ENCODE results near the gene PERP.
"Not testable (repeated sequence)": the region's sequence is repeated elsewhere in the genome, so short reads cannot be mapped to it uniquely, and the experiment has no call there.

Gene PERP

DNA sequence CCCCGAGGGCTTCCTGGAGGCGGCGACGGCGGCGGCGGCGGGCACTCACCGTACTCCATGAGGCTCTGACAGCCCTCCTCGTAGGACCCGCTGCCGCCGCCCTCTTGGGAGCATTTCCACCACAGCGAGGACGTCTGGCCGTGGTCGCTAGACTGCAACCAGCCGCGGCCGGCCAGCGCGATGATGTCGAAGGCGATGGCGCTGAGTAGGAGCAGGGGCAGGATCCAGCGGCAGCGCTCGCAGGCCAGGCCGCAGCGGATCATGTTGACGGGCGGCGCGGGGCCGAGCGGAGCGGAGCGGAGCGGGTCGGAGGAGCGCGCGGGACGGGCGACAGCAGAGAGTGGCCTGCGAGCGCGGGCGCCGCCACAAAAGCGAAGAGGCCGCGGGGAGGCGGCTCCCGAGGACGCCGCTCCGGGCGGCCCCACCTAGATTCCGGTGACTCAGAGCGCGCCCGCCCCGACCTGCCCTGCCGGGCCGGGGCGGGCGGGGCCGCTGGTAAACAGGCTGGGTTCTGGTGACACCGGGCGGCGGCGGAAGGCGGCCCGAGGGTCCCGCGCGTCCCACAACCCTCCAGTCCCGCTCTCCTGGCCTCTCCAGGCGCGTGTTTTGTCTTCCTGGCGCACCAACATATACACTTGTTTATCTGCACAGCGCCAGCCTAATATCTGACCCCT lies at the start of gene PERP:
TSS of gene PERP (minus strand) at position 342 of the 674 bp plus-strand sequence. CDS start at position 263, 79 bp downstream.
- TF ChIP-seq GATA1 (IDR thresholded peaks at IDR 0.05; ENCODE audit: low read depth, low read length) (no peak), POLR2A (IDR thresholded peaks at IDR 0.05; ENCODE audit: low read length) (no peak)
- DNase-seq: peak; percentile 52 to 72

DNA sequence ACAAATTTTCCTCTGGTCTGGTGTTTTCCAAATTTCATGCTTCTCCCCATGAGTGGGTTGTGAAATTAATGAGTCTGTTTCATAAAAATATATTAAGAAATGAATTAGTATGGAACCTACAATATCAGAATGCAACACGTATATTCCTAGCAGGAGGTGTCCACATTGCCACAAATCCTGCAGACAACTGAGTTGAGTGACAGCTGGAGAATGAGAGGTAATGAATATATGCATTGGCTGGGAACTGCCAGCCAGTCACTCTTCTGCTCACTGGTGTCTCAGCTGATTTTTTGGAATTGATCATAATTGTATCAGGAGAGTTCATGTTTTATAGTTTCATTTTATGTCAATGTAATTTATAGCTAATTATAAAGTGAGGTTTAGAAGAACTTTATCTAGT lies 48.2 kb upstream of the PERP start:
- TF ChIP-seq GATA1 (IDR thresholded peaks at IDR 0.05; ENCODE audit: low read depth, low read length): no peak
- no peak for TF ChIP-seq POLR2A (IDR thresholded peaks at IDR 0.05; ENCODE audit: low read length)
- DNase-seq: no peak

DNA sequence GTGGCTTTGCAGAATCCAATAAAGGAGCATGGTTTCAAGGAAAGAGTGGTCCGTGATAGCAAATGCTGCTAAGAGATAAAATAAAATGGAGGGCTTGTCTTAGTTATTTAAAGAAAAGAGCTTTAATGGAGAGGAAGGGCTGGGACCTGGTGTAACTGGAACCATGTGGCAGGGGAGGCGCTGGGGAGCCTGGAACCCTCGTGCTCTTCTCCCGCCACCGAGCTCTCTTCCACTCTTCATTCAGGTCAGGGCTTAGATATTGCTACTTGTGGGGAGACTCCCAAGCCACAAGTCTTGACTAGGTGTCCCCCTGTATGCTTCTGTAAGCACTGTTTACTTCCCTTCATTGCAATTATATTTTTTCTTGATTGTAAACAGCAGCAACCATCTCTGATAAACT lies 39.3 kb upstream of the PERP start:
- no peak for DNase-seq
- TF ChIP-seq POLR2A (IDR thresholded peaks at IDR 0.05; ENCODE audit: low read length) (no peak), GATA1 (IDR thresholded peaks at IDR 0.05; ENCODE audit: low read depth, low read length) (no peak)

DNA sequence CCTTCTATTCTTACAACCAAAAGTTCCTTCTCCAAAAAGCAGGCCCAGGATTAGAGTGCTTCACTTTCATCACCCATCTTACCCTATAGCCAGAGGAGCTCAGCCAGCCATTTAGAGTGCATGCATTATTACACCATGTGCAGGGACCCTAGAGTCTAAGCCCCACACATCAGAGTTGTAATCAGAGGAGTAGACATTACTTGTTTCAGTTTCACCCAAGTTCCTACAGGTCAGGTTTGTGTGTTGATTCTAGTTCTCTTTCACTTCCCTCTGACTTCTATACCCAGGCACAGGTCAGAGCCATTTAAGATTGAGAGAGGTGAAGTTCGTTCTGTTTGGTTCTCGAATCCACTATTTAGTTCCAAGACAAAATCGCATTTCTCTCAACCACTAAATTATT lies 38.2 kb upstream of the PERP start:
- no peak for DNase-seq
- no peak for TF ChIP-seq POLR2A (IDR thresholded peaks at IDR 0.05; ENCODE audit: low read length)
- TF ChIP-seq GATA1 (IDR thresholded peaks at IDR 0.05; ENCODE audit: low read depth, low read length): no peak

DNA sequence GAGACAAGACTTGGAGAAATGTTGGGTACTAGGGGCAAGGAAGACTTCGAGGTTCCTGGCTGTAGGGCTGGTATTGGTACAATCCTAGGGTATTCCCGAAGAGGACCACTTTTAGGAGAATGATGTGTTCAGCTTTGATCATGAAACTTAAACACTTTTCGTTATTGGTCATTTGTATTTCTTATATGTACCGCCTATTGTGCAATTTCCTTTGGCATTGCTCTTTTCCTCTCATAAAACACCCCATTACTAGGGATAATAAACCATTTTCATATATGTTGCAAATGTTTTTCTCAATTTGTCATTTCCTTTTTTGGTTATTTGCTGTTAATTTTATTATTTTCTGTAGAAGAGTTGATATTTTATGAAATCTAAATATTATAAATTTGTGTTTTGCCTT lies 35.6 kb upstream of the PERP start:
- TF ChIP-seq GATA1 (IDR thresholded peaks at IDR 0.05; ENCODE audit: low read depth, low read length) (no peak), POLR2A (IDR thresholded peaks at IDR 0.05; ENCODE audit: low read length) (no peak)
- DNase-seq: no peak

DNA sequence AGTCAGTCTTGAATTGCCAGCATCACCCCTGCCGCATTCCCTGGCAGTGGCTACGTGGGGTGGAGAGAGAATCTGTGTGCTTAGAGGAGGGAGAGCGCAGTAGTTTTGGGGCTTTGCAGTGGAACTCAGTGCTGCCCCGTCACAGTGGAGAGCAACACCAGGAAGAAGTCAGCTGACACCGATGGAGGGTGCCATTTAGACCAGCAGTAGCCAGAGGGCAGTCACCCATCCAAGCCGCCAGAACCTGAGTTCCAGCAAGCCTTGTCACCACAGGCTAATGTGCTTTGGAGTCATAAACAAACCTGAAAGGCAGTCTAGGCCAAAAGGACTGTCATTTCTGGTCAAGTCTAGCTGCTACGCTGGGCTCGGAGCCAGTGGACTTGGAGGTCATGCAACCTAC lies 22.0 kb upstream of the PERP start:
- TF ChIP-seq POLR2A (IDR thresholded peaks at IDR 0.05; ENCODE audit: low read length) (no peak), GATA1 (IDR thresholded peaks at IDR 0.05; ENCODE audit: low read depth, low read length) (no peak)

DNA sequence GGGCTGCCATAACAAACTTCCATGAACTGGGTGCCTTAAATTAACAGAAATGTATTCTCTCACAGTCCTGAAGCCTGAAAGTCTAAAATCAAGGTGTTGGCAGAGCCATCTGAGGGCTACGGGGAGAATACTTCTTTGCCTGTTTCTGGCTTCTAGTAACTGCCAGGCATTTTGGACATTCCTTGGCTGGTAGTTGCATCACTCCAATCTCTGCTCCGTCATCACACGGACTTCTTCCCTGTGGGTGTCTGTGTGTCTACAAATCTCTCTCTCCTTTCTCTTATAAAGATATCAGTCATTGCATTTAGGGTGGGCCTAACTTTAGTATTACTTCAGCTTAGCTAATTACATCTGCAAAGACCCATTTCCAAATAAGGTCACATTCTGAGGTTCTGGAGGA lies 20.9 kb upstream of the PERP start:
- DNase-seq: no peak
- TF ChIP-seq GATA1 (IDR thresholded peaks at IDR 0.05; ENCODE audit: low read depth, low read length) (no peak), POLR2A (IDR thresholded peaks at IDR 0.05; ENCODE audit: low read length) (no peak)

More for the DNA sequence above, 22.0 kb upstream of the PERP start:
- DNase-seq: no peak

DNA sequence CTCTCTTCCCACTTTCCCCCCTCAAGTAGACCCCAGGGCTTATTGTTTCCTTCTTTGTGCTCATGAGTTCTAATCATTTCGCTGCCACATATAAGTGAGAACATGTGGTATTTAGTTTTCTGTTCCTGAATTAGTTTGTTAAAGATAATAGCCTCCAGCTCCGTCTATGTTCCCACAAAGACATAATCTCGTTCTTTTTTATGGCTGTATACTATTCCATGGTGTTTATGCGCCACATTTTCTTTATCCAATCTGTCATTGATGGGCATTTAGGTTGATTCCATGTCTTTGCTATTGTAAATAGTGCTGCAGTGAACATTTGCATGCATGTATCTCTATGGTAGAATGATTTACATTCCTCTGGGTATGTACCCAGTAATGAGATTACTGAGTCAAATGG lies 16.9 kb upstream of the PERP start:
- DNase-seq: no peak
- TF ChIP-seq GATA1 (IDR thresholded peaks at IDR 0.05; ENCODE audit: low read depth, low read length): no peak
- no peak for TF ChIP-seq POLR2A (IDR thresholded peaks at IDR 0.05; ENCODE audit: low read length)

DNA sequence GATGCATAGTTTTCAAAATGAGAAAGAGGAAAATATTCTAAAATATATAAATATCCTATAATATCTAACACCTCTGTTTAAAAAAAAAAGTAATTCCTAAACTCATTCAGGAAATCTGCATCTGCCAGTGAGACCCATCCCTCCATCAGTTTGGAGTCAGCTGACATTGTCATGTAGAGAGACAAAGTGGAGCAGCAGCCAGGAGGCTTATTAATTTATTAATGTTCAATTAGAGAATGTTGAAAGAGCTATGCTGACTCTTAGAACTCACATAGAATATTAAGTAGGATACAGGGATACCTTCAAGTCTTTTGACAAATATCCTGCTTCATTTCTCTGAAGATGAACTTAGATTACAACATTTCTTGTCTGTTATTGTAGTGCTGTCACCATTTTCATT lies 12.8 kb upstream of the PERP start:
- DNase-seq: no peak
- no peak for TF ChIP-seq POLR2A (IDR thresholded peaks at IDR 0.05; ENCODE audit: low read length)
- TF ChIP-seq GATA1 (IDR thresholded peaks at IDR 0.05; ENCODE audit: low read depth, low read length): no peak

DNA sequence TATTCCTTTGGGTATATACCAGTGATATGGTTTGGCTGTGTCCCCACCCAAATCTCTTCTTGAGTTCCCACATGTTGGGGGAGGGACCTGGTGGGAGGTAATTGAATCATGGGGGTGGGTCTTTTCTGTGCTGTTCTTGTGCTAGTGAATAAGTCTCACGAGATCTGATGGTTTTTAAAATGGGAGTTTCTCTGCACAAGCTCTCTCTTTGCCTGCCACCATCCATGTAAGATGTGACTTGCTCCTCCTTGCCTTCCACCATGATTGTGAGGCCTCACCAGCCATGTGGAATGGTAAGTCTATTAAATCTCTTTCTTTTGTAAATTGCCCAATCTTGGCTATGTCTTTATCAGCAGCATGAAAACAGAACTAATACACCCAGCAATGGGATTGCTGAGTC lies 12.0 kb upstream of the PERP start:
- DNase-seq: not testable (repeated sequence)

DNA sequence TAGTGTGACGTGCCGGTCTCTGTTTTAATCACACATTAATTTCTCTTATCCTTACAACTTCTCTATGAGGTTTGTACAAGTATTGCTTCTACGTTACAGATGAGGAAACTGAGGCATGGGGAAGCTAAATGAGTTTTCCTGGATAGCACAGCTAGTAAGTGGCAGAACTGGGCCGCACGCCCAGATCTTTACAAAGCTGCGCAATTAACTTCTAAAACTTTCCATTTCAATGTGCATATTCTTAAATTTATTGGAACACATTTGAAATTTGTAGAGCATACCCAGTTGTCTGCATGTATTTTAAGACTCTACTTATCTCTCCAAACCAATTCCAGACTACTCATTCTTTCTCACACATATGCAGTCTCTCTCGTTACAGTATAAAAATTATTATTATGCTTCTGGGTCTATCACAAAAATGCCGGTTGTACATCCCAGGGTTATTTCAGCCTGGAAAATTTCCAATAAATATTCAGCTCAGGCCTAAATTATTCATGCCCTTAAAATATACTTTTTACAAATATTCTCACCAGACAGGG lies 10.2 kb upstream of the PERP start:
- no peak for DNase-seq
- TF ChIP-seq GATA1 (IDR thresholded peaks at IDR 0.05; ENCODE audit: low read depth, low read length) (no peak), POLR2A (IDR thresholded peaks at IDR 0.05; ENCODE audit: low read length) (no peak)

DNA sequence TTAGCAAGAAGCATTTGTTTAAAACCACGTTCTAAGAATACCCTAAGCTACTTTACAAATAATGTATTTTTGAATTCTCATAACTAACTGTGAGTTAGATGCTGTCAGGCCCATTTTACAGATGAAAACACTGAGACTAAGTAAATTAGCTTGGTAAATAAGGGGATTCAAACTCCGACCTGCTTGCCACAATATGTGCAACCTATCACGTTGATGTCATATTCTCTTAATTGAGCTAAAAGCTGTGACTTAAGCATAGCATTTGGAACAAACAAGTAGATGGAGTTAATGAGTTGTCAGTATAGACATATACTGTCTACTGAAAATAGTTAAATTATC lies 9.4 kb upstream of the PERP start:
- DNase-seq: no peak
- TF ChIP-seq POLR2A (IDR thresholded peaks at IDR 0.05; ENCODE audit: low read length) (no peak), GATA1 (IDR thresholded peaks at IDR 0.05; ENCODE audit: low read depth, low read length) (no peak)

DNA sequence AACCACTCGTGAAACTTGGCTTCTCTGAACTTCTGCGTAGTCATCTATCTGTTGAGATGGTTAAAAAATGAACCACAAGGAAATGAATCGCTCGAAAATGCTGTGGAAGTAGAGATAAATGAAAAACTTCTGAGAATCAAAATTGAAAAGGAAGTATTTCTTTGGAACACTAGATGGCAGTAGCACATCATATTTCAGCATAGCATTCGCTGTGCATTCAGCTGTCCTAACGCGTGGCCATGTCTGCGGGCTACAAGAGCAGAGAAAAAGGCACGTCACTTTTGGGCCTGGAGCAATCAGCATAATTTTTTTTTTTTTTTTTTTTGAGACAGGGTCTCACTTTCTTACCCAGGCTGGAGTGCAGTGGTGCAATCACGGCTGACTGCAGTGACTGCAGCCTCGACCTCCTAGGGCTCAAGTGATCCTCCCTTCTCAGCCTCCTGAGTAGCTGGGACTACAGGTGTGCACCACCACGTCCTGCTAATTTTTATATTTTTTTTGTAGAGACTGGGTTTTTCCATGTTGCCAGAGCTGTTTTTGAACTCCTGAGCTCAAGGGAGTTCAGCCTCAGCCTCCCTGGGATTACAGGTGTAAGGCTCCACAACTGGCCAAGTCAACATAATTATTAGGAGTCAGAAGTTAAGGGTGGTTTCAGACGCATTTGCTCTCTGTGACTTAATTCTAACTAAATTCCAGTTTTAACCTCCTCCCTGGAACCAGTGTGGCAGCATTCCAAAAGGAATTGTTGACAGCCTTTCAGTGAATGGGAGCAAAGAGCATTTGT lies 8.8 kb upstream of the PERP start:
- TF ChIP-seq POLR2A (IDR thresholded peaks at IDR 0.05; ENCODE audit: low read length) (no peak), GATA1 (IDR thresholded peaks at IDR 0.05; ENCODE audit: low read depth, low read length) (no peak)
- DNase-seq: peak; percentile 60 to 75

DNA sequence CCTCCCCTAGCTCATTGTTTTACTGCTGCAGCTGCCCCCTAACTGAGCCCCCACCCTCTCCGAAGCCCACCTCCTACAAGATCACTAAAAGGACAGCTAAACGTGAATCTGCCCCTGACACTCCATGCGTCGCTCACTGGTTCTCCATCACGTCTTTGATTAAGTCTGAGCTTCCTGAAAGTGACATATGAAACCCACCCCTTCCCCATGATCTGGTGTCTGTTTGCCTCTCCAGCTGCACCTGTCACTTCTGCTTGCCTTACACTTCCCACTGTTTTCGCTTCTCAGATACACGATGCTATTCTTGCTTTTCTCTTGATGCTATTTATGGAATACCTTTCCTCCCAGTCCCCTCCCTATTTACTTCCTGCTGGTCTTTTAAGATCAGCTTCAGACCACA lies 8.0 kb upstream of the PERP start:
- no peak for DNase-seq
- TF ChIP-seq GATA1 (IDR thresholded peaks at IDR 0.05; ENCODE audit: low read depth, low read length): no peak

DNA sequence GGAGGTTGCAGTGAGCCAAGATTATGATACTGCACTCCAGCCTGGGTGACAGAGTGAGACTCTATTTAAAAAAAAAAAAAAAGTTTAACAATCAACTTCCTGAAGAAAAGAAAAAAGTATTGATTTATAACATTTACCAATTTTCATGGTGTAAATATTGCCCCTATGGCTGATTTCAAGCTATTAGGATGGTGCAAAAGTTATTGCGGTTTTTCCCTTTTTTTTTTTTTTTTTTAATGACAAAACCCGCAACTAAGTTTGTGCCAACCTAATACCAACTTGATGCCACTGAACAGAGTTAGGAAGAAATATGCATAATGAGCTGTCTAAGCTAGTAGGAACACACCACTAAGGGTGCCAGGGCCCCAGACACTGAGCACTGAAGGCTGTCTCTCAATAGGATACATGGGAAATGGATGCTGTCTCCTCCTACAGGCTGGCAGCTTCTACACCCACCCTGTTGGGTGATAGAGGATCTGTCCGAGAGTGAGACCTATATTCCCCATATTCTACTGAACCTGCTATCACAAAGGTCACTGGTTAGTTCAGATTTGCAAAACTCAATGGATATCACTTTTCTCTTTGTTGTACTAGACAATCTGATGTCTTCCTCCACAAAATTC lies 6.5 kb upstream of the PERP start:
- DNase-seq: no peak
- TF ChIP-seq GATA1 (IDR thresholded peaks at IDR 0.05; ENCODE audit: low read depth, low read length): no peak
- no peak for TF ChIP-seq POLR2A (IDR thresholded peaks at IDR 0.05; ENCODE audit: low read length)

Data from erythroblast (primary cell).